ENCODE data around the gene PTPRN. TPM values are rescaled to one million over a fixed set of nuclear protein-coding genes. Genes with fewer than 3 reads are reported as not detected.

The PTPRN gene
- polyA plus RNA-seq, 1 donor from 2014 or later = 66.4 TPM

DNA sequence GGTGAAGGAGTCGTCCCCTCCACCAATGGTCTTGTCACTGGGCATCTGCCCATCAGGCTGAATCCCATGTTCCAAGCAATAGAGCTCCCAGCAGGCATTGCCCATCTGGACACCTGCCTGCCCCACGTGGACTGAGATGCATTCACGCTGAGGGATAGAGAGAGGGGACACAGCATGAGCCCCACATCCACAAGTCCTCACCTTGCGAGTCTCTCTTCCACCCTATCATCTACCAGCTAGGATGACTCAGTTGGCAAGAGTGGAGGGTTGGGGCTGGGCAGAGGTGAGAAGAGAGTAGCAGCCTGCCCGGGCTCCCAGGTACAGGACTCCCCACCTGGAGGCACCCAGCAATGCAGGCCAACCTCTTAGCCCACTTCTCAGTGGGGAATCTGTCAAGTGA lies 57.1 kb downstream of the PTPRN start:
- no peak for TF ChIP-seq EP300 (conservative IDR thresholded peaks at IDR 0.05; ENCODE audit: poor library complexity, severe bottlenecking)
- TF ChIP-seq CTCF (IDR thresholded peaks at IDR 0.05; ENCODE audit: poor library complexity, severe bottlenecking) = no peak
- TF ChIP-seq EZH2 (IDR thresholded peaks at IDR 0.05; ENCODE audit: borderline replicate concordance, insufficient read depth, low read length, poor library complexity, severe bottlenecking) = no peak
- TF ChIP-seq, protein P1, sequence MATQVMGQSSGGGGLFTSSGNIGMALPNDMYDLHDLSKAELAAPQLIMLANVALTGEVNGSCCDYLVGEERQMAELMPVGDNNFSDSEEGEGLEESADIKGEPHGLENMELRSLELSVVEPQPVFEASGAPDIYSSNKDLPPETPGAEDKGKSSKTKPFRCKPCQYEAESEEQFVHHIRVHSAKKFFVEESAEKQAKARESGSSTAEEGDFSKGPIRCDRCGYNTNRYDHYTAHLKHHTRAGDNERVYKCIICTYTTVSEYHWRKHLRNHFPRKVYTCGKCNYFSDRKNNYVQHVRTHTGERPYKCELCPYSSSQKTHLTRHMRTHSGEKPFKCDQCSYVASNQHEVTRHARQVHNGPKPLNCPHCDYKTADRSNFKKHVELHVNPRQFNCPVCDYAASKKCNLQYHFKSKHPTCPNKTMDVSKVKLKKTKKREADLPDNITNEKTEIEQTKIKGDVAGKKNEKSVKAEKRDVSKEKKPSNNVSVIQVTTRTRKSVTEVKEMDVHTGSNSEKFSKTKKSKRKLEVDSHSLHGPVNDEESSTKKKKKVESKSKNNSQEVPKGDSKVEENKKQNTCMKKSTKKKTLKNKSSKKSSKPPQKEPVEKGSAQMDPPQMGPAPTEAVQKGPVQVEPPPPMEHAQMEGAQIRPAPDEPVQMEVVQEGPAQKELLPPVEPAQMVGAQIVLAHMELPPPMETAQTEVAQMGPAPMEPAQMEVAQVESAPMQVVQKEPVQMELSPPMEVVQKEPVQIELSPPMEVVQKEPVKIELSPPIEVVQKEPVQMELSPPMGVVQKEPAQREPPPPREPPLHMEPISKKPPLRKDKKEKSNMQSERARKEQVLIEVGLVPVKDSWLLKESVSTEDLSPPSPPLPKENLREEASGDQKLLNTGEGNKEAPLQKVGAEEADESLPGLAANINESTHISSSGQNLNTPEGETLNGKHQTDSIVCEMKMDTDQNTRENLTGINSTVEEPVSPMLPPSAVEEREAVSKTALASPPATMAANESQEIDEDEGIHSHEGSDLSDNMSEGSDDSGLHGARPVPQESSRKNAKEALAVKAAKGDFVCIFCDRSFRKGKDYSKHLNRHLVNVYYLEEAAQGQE (IDR thresholded peaks at IDR 0.05; ENCODE audit: borderline replicate concordance) = no peak
- H3K27me3 ChIP-seq (ENCODE audit: insufficient read depth, low read depth, low read length) = peaks cover 56% of the 10 kb centered on the region
- H2AFZ ChIP-seq (ENCODE audit: low read depth, low read length) = no peak overlapping the region
- no peaks in the 10 kb centered on the region for H3F3A ChIP-seq (ENCODE audit: insufficient read depth, low read length, poor library complexity, severe bottlenecking)
- no peak overlapping the region for H3K4me2 ChIP-seq (ENCODE audit: low read length)
- no peak overlapping the region for H3K27ac ChIP-seq (ENCODE audit: low read length)
- H3K4me3 ChIP-seq (ENCODE audit: low read length) = no peak overlapping the region
- peaks cover 8% of the 10 kb centered on the region for H3K36me3 ChIP-seq (ENCODE audit: insufficient read depth, low read length)
- no peaks in the 10 kb centered on the region for H4K20me1 ChIP-seq (ENCODE audit: insufficient read depth)
- no peak overlapping the region for H3K9ac ChIP-seq (ENCODE audit: low read length)
- no peaks in the 10 kb centered on the region for H3K9me2 ChIP-seq (ENCODE audit: insufficient read depth, low read length)
- no peaks in the 10 kb centered on the region for H3K9me3 ChIP-seq (ENCODE audit: low read length)
- H3K79me2 ChIP-seq (replicated peaks; ENCODE audit: insufficient read depth, low read length) = no peaks in the 10 kb centered on the region

- Histone ChIP-seq H3K4me3 (ENCODE audit: low read length) (no peak overlapping the region), H3K9me3 (ENCODE audit: low read length) (no peaks in the 10 kb centered on the region), H3K4me2 (ENCODE audit: low read length) (no peak overlapping the region), H4K20me1 (ENCODE audit: insufficient read depth) (no peaks in the 10 kb centered on the region), H3K27me3 (ENCODE audit: insufficient read depth, low read depth, low read length) (peaks cover 53% of the 10 kb centered on the region), H3F3A (ENCODE audit: insufficient read depth, low read length, poor library complexity, severe bottlenecking) (no peaks in the 10 kb centered on the region), H2AFZ (ENCODE audit: low read depth, low read length) (no peak overlapping the region), H3K36me3 (ENCODE audit: insufficient read depth, low read length) (peaks cover 8% of the 10 kb centered on the region), H3K79me2 (replicated peaks; ENCODE audit: insufficient read depth, low read length) (no peaks in the 10 kb centered on the region), H3K27ac (ENCODE audit: low read length) (no peak overlapping the region), H3K9ac (ENCODE audit: low read length) (no peak overlapping the region), H3K9me2 (ENCODE audit: insufficient read depth, low read length) (no peaks in the 10 kb centered on the region)
- TF ChIP-seq EZH2 (IDR thresholded peaks at IDR 0.05; ENCODE audit: borderline replicate concordance, insufficient read depth, low read length, poor library complexity, severe bottlenecking) (no peak), POLR2AphosphoS5 (IDR thresholded peaks at IDR 0.05) (no peak), RAD21 (conservative IDR thresholded peaks at IDR 0.05) (no peak), SMC3 (conservative IDR thresholded peaks at IDR 0.05; ENCODE audit: poor library complexity) (no peak), EP300 (conservative IDR thresholded peaks at IDR 0.05; ENCODE audit: poor library complexity, severe bottlenecking) (no peak), CTCF (IDR thresholded peaks at IDR 0.05; ENCODE audit: poor library complexity, severe bottlenecking) (no peak), TAF1 (IDR thresholded peaks at IDR 0.05; ENCODE audit: low read depth) (no peak), MXI1 (conservative IDR thresholded peaks at IDR 0.05; ENCODE audit: poor library complexity, severe bottlenecking) (no peak)
- TF ChIP-seq, protein P1 (IDR thresholded peaks at IDR 0.05; ENCODE audit: borderline replicate concordance) = no peak
Measured at GRCh38 chr2:219251656-219252055, 57.5 kb downstream of the PTPRN start.
